WERI-Rb-1 (cell line): Measurements from ENCODE around the gene SLC9A5.

Experiments
- DNase-seq: peaks from one replicate; pipeline ENCODE4 v3.0.0-alpha.2; 2020
- H3K27ac ChIP-seq: fragments of 250-450 bp; sonication (Bioruptor Pico); 2 replicates; pipeline ENCODE4 v1.5.1; 2020; ENCODE audit warnings: mild to moderate bottlenecking, moderate library complexity
- H3K27me3 ChIP-seq: fragments of 250-450 bp; sonication (Bioruptor Pico); 2 replicates; pipeline ENCODE4 v1.5.1; 2021; ENCODE audit warnings: mild to moderate bottlenecking, low read depth, moderate library complexity; ENCODE audit not compliant: insufficient read depth, severe bottlenecking
- H3K36me3 ChIP-seq: fragments of 250-450 bp; sonication (Bioruptor Pico); 2 replicates; pipeline ENCODE4 v1.5.1; 2020; ENCODE audit warnings: mild to moderate bottlenecking, moderate library complexity
- H3K4me3 ChIP-seq: 2 replicates; pipeline ENCODE4 v1.5.1; 2011; ENCODE audit warnings: low read depth, mild to moderate bottlenecking, control low read depth, low read length
- H3K9me3 ChIP-seq: fragments of 250-450 bp; sonication (Bioruptor Pico); 2 replicates; pipeline ENCODE4 v1.5.1; 2021; ENCODE audit warnings: mild to moderate bottlenecking, moderate library complexity; ENCODE audit not compliant: severe bottlenecking
- TF ChIP-seq, protein P1 (sequence below): IDR thresholded peaks from 2 replicates; pipeline ENCODE4 v1.5.1; 2011; ENCODE audit warnings: low read depth, mild to moderate bottlenecking, control low read depth, inconsistent platforms, low read length

The SLC9A5 gene

GRCh38 chr16:67291461-67291860 lies 42.7 kb downstream of the SLC9A5 start:
- DNase-seq, result no peak
- peaks cover 16% of the 10 kb centered on the region for H3K36me3 ChIP-seq
- no peaks in the 10 kb centered on the region for H3K27me3 ChIP-seq
- no peak overlapping the region for H3K27ac ChIP-seq
- H3K9me3 ChIP-seq, result no peaks in the 10 kb centered on the region
- no peak overlapping the region for H3K4me3 ChIP-seq
- TF ChIP-seq, protein P1, sequence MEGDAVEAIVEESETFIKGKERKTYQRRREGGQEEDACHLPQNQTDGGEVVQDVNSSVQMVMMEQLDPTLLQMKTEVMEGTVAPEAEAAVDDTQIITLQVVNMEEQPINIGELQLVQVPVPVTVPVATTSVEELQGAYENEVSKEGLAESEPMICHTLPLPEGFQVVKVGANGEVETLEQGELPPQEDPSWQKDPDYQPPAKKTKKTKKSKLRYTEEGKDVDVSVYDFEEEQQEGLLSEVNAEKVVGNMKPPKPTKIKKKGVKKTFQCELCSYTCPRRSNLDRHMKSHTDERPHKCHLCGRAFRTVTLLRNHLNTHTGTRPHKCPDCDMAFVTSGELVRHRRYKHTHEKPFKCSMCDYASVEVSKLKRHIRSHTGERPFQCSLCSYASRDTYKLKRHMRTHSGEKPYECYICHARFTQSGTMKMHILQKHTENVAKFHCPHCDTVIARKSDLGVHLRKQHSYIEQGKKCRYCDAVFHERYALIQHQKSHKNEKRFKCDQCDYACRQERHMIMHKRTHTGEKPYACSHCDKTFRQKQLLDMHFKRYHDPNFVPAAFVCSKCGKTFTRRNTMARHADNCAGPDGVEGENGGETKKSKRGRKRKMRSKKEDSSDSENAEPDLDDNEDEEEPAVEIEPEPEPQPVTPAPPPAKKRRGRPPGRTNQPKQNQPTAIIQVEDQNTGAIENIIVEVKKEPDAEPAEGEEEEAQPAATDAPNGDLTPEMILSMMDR, result no peak

GRCh38 chr16:67294171-67294757 lies 45.5 kb downstream of the SLC9A5 start:
- TF ChIP-seq, protein P1, result no peak
- no peaks in the 10 kb centered on the region for H3K9me3 ChIP-seq

DNA sequence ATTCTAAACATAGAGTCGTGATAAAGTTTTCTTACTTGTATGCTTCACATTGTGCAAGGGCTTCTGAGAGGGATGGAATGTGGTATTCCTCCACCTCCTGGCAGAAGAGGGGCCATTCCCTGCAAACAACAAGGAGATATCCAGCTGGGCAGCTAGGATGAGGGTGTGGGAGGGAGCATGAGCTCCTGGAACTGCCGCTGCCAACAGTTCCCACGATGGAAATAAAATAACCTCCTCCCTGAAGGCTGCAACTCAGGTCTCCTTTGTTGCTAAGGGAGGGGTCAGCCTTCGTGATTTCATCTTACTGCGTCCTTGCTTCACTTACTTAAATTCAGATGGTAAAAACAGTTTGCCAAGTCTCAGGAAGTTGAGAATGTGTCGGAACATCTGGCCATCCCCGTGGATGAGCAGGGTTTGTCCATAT lies 46.2 kb downstream of the SLC9A5 start:
- TF ChIP-seq, protein P1, result no peak
- H3K27me3 ChIP-seq, result no peaks in the 10 kb centered on the region
- no peak overlapping the region for H3K27ac ChIP-seq
- DNase-seq, result no peak
- H3K36me3 ChIP-seq, result no peaks in the 10 kb centered on the region
- no peak overlapping the region for H3K4me3 ChIP-seq
- no peaks in the 10 kb centered on the region for H3K9me3 ChIP-seq

More at GRCh38 chr16:67294171-67294757, 45.5 kb downstream of the SLC9A5 start:
- Histone ChIP-seq H3K27me3 (no peaks in the 10 kb centered on the region), H3K36me3 (no peaks in the 10 kb centered on the region), H3K27ac (no peak overlapping the region), H3K4me3 (no peak overlapping the region)
- DNase-seq, result no peak

DNA sequence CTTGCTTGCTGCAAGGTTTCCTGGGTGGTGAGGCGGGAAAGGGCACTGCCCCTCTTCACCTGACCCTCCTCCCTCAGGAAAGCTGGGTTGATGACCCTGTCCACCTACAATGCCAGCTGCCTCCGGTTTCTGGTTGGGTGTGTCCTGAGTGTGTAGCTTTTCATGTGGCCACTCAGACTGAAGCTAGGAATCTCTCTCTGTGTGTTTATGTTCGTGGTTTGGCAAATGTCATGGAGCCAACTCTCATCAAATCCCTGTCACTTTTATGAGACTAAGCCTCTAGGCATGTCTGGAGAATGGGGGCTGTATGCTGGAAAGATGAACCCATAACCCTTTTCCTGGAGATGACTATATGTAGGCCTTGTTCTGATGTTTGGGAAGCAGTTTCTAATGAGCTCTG lies 47.6 kb downstream of the SLC9A5 start:
- Histone ChIP-seq H3K36me3 (no peaks in the 10 kb centered on the region), H3K27ac (no peak overlapping the region), H3K4me3 (no peak overlapping the region), H3K9me3 (no peaks in the 10 kb centered on the region), H3K27me3 (no peaks in the 10 kb centered on the region)
- DNase-seq, result no peak
- TF ChIP-seq, protein P1, result no peak

DNA sequence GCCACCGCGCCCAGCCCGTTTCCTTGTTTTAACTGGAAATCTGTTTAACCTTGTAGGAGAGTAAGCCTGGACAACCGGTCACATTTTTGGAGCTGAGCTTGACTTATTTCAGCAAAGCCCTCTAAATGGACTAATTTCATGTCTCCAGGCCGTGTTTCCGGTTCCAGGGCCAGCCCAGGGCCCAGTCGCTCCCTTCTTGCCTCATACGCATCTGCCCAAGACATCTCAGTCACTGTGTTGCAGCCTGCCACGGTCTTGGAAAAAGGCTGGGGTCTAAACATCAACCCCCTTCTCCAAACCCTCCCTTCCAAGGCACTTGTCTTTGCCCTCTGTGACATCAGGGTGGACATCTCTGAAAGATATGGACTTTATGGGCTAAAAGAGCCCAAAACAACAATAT lies 49.5 kb downstream of the SLC9A5 start:
- Histone ChIP-seq H3K27me3 (no peaks in the 10 kb centered on the region), H3K27ac (no peak overlapping the region), H3K4me3 (no peak overlapping the region), H3K9me3 (no peaks in the 10 kb centered on the region), H3K36me3 (no peaks in the 10 kb centered on the region)
- TF ChIP-seq, protein P1, result no peak
- DNase-seq, result no peak

GRCh38 chr16:67299269-67299668 lies 50.5 kb downstream of the SLC9A5 start:
- no peak for DNase-seq
- H3K27ac ChIP-seq, result no peak overlapping the region

More at GRCh38 chr16:67299269-67299668, 50.5 kb downstream of the SLC9A5 start:
- H3K27me3 ChIP-seq, result no peaks in the 10 kb centered on the region
- no peaks in the 10 kb centered on the region for H3K36me3 ChIP-seq
- no peaks in the 10 kb centered on the region for H3K9me3 ChIP-seq
- TF ChIP-seq, protein P1, result no peak
- no peak overlapping the region for H3K4me3 ChIP-seq
